ENCODE measurements around the gene CST3. TPM values are rescaled to one million over a fixed set of nuclear protein-coding genes. Genes with fewer than 3 reads are reported as not detected.
"Not testable (repeated sequence)": the region's sequence is repeated elsewhere in the genome, so short reads cannot be mapped to it uniquely, and the experiment has no call there.

Gene CST3, protein sequence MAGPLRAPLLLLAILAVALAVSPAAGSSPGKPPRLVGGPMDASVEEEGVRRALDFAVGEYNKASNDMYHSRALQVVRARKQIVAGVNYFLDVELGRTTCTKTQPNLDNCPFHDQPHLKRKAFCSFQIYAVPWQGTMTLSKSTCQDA
- total RNA-seq, result 100 to 1,000 TPM; 131 to 177 TPM
- polyA plus RNA-seq (2013, experiment 1 of 2), result 161 TPM
- 145 TPM for polyA plus RNA-seq (2013, experiment 2 of 2)
- long read RNA-seq, experiment 1, transcript CST3-201 (3 exons, 873 nt), result major isoform, 104 of 109 reads
- long read RNA-seq, experiment 1, partial matches to known transcripts, result 0 of 109 reads
- long read RNA-seq, experiment 1, other reads (novel, unspliced or antisense), result 4 of 109 reads
- long read RNA-seq, experiment 2, transcript CST3-201 (3 exons, 873 nt), result major isoform, 128 of 129 reads
- long read RNA-seq, experiment 2, partial matches to known transcripts, result 0 of 129 reads
- long read RNA-seq, experiment 2, other reads (novel, unspliced or antisense), result 1 of 129 reads
- long read RNA-seq, experiment 3, transcript CST3-201 (3 exons, 873 nt), result major isoform, 62 of 64 reads
- long read RNA-seq, experiment 3, partial matches to known transcripts, result 1 of 64 reads
- long read RNA-seq, experiment 3, other reads (novel, unspliced or antisense), result 0 of 64 reads
- long read RNA-seq, experiment 4, partial matches to known transcripts, result 0 of 2 reads
- long read RNA-seq, experiment 4, other reads (novel, unspliced or antisense), result 0 of 2 reads

DNA sequence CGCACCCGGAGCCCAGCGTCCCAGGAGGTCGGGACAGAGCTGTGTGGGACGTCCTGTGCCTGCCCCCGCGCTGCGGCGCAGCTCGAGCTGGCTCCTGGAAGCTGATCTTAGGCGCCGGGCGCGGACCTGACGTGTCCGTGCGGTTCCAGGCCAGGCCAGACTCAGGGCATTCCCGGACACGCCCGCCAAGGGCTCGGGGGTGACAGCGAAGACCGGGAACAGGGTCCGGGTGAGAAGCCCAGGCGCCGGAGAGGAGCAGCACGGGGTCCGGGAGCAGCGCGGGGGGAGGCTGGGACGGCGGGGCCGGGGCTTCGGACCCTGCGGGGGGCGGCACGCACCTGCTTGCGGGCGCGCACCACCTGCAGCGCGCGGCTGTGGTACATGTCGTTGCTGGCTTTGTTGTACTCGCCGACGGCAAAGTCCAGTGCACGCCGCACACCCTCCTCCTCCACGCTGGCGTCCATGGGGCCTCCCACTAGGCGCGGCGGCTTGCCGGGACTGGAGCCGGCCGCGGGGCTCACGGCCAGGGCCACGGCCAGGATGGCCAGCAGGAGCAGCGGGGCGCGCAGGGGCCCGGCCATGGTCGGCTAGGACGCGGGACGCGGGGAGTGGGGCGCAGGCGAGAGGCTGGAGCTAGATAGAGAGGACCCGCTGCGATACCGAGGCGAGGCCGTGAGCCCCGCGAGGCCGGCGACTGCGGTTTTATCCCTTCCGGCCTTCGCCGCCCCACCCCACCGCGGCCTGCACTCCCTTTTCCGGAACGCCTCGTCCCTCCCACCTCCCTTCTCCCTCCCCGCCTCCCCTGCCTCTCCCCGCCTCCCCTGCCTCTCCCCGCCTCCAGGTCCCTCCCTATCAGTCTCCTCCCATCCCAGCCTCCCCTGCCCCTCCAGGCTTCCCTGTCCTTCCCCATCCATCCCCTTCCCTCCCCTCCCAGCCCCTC is at the start of gene CST3:
Gene CST3, minus strand, starts transcription at position 674 of the 940 bp plus-strand sequence. Its CDS starts 93 bp downstream, at position 581.
- Histone ChIP-seq H3K4me3 (ENCODE audit: low read length) (peak within 1 kb of the TSS; percentile 91), H3K9ac (ENCODE audit: extremely low read depth, low read length, poor library complexity, severe bottlenecking) (peak within 1 kb of the TSS; percentile 63), H3K36me3 (ENCODE audit: control insufficient read depth, insufficient read depth, low read length) (no peaks in the 10 kb centered on the region), H3K27ac (ENCODE audit: low read depth, low read length) (peak within 1 kb of the TSS; percentile 60), H3K27me3 (ENCODE audit: control insufficient read depth, insufficient read depth, low read length, poor library complexity, severe bottlenecking) (no peaks in the 10 kb centered on the region), H3K4me1 (ENCODE audit: control insufficient read depth, insufficient read depth, low read length) (peaks cover 7% of the 10 kb centered on the region), H3K9me3 (ENCODE audit: control insufficient read depth, low read length) (no peaks in the 10 kb centered on the region)
- Mint-ChIP-seq H3K27ac (peak within 1 kb of the TSS; percentile 77), H3K4me3 (peak within 1 kb of the TSS; percentile 74), H3K9me3 (no peaks in the 10 kb centered on the region), H3K27me3 (ENCODE audit: insufficient read depth) (peaks cover 14% of the 10 kb centered on the region), H3K36me3 (ENCODE audit: low read depth) (peaks cover 22% of the 10 kb centered on the region), H3K4me1 (peaks cover 14% of the 10 kb centered on the region)
- peak; percentile 91 for DNase-seq
- TF ChIP-seq, protein P1, sequence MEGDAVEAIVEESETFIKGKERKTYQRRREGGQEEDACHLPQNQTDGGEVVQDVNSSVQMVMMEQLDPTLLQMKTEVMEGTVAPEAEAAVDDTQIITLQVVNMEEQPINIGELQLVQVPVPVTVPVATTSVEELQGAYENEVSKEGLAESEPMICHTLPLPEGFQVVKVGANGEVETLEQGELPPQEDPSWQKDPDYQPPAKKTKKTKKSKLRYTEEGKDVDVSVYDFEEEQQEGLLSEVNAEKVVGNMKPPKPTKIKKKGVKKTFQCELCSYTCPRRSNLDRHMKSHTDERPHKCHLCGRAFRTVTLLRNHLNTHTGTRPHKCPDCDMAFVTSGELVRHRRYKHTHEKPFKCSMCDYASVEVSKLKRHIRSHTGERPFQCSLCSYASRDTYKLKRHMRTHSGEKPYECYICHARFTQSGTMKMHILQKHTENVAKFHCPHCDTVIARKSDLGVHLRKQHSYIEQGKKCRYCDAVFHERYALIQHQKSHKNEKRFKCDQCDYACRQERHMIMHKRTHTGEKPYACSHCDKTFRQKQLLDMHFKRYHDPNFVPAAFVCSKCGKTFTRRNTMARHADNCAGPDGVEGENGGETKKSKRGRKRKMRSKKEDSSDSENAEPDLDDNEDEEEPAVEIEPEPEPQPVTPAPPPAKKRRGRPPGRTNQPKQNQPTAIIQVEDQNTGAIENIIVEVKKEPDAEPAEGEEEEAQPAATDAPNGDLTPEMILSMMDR (conservative IDR thresholded peaks at IDR 0.05), result no peak
- 1% methylated on average over 21 to 92 of the region's 92 CpGs for WGBS, 2 experiments (ENCODE audit: insufficient coverage in 1 of 2, insufficient read length in 1 of 2)

DNA sequence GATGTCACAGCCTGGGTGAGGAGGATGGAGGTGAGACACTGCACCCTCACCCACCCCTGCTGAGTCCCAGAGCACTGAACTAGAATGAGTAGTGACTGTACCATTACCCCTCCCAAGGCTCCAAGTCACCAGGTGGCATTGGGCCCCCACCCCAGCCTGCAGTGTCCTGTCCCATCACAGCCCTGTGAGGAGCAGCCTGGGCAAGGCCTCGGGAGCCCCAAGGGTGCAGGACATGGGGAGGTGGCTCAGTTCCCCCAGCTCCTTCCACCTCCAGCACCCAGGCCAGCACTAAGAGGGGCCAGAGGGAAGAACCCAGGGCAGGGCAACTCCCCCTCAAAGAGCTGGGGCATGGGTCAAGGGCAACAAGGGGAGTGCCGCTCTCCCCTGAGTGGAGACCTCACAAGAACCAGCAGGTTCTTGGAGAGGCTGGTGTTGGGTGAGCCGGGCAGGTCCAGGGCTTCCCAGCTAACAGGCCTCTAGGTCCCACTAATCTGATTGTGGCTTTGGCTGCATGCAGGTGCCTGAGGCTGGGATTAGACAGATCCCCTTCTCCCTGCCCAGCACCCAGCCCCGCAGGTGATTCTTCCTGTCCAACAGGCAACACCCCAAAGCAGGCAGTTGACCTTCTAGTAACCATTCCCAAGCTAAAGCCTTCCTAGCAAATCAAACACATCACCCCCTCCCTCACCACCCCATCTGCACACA is 48.4 kb upstream of the CST3 start:
- Mint-ChIP-seq H3K27ac (no peak overlapping the region), H3K4me1 (peaks cover 3% of the 10 kb centered on the region), H3K4me3 (no peak overlapping the region), H3K36me3 (ENCODE audit: low read depth) (no peaks in the 10 kb centered on the region), H3K27me3 (ENCODE audit: insufficient read depth) (peaks cover 10% of the 10 kb centered on the region), H3K9me3 (no peaks in the 10 kb centered on the region)
- DNase-seq, result no peak
- TF ChIP-seq, protein P1 (conservative IDR thresholded peaks at IDR 0.05), result no peak
- Histone ChIP-seq H3K27me3 (ENCODE audit: control insufficient read depth, insufficient read depth, low read length, poor library complexity, severe bottlenecking) (no peaks in the 10 kb centered on the region), H3K36me3 (ENCODE audit: control insufficient read depth, insufficient read depth, low read length) (no peaks in the 10 kb centered on the region), H3K9me3 (ENCODE audit: control insufficient read depth, low read length) (no peaks in the 10 kb centered on the region), H3K4me3 (ENCODE audit: low read length) (no peak overlapping the region), H3K27ac (ENCODE audit: low read depth, low read length) (no peak overlapping the region), H3K4me1 (ENCODE audit: control insufficient read depth, insufficient read depth, low read length) (no peaks in the 10 kb centered on the region), H3K9ac (ENCODE audit: extremely low read depth, low read length, poor library complexity, severe bottlenecking) (no peak overlapping the region)
- WGBS, 2 experiments (ENCODE audit: insufficient coverage in 1 of 2, insufficient read length in 1 of 2), result 80 to 94% methylated on average over 1 to 4 of the region's 4 CpGs

DNA sequence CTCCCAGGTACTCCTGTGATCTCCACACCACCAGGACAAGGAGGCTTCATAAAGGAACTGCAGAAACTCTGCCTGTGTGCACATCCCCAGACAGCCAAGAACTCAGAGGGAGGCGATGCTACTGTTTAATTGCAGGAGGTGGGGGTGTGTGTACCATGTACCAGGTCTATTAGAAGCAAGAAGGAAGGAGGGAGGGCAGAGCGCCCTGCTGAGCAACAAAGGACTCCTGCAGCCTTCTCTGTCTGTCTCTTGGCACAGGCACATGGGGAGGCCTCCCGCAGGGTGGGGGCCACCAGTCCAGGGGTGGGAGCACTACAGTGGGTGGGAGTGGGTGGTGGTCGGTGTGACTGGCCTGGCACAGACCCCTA is 47.8 kb upstream of the CST3 start:
- H3K4me1 ChIP-seq (ENCODE audit: control insufficient read depth, insufficient read depth, low read length); DNase-seq; H3K27ac Mint-ChIP-seq; H3K36me3 Mint-ChIP-seq (ENCODE audit: low read depth); H3K27ac ChIP-seq (ENCODE audit: low read depth, low read length); H3K36me3 ChIP-seq (ENCODE audit: control insufficient read depth, insufficient read depth, low read length); H3K4me1 Mint-ChIP-seq; H3K4me3 ChIP-seq (ENCODE audit: low read length); H3K9me3 ChIP-seq (ENCODE audit: control insufficient read depth, low read length); H3K4me3 Mint-ChIP-seq; H3K9ac ChIP-seq (ENCODE audit: extremely low read depth, low read length, poor library complexity, severe bottlenecking); H3K9me3 Mint-ChIP-seq; H3K27me3 ChIP-seq (ENCODE audit: control insufficient read depth, insufficient read depth, low read length, poor library complexity, severe bottlenecking): not testable (repeated sequence)
- WGBS, 2 experiments (ENCODE audit: insufficient coverage in 1 of 2, insufficient read length in 1 of 2), result 89 to 90% methylated on average over 3 to 4 of the region's 4 CpGs
- H3K27me3 Mint-ChIP-seq (ENCODE audit: insufficient read depth), result peaks cover 11% of the 10 kb centered on the region
